ENCODE measurements around the gene CHEK2.
"Not testable (repeated sequence)": the region's sequence is repeated elsewhere in the genome, so short reads cannot be mapped to it uniquely, and the experiment has no call there.

CHEK2 gene

DNA sequence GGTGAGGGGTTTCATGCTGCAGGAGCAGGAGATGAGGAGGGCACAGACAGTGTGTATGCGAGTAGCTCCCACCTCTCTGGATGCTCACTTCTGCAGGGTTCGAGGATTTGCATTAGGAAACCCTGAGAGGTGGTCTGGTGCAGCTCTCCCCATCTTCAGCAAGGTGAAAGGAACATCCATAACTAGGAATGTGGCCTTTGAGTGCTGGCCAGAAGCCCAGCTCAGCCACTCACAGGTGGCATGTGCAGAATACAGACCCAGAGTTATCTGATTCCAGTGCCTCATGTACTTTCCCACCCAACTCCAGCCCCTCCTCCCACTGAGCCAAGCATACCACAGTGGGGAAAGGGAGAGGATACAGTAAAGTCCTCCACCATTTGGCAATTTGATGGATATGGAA, 51.8 kb downstream of the CHEK2 start:
- DNase-seq (ENCODE audit: low spot score), result not testable (repeated sequence)

DNA sequence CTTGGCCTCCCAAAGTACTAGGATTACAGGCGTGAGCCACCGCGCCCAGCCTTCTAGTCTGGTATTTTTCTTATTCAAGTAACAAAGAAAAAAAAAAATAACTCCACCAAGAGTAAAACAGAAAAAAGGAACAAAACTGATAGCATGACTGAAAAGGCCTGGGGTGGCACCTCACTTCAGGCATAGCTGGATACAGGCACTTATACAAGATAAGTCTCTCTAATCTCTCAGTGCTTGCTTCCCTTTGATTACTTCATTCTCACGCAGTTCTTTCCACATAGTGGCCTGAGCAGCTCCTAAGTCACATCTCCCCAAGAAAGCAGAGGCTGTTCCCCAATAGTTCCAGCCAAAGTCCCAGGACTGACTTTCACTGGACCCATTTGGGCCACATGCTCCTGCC, 58.7 kb downstream of the CHEK2 start:
- DNase-seq (ENCODE audit: low spot score), result not testable (repeated sequence)

DNA sequence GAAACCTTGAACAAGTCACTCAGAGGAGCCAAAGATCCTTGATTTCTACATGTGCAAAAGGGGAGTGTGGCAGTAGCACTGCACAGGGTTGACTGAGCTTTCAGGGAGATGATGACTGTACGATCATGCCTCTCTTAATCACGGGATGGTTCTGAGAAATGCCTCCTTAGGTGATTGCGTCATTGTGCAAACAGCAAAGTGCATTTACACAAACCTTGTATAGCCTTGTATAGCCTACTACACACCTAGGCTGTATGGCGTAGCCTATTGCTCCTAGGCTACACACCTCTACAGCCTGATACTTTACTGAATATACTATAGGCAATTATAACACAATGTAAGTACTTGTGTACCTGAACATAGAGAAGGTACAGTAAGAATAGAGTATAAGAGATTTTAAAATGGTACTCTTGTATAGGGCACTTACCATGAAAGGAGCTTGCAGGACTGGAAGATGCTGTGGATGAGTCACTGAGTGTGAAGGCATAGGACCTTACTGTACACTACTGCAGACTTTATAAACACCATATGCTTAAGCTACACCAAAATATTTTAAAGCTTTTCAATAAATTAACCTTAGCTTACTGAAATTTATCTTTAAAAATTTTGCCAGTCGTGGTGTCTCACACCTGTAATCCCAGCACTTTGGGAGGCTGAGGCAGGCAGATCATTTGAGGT, 60.7 kb downstream of the CHEK2 start:
- DNase-seq (ENCODE audit: low spot score), result not testable (repeated sequence)

DNA sequence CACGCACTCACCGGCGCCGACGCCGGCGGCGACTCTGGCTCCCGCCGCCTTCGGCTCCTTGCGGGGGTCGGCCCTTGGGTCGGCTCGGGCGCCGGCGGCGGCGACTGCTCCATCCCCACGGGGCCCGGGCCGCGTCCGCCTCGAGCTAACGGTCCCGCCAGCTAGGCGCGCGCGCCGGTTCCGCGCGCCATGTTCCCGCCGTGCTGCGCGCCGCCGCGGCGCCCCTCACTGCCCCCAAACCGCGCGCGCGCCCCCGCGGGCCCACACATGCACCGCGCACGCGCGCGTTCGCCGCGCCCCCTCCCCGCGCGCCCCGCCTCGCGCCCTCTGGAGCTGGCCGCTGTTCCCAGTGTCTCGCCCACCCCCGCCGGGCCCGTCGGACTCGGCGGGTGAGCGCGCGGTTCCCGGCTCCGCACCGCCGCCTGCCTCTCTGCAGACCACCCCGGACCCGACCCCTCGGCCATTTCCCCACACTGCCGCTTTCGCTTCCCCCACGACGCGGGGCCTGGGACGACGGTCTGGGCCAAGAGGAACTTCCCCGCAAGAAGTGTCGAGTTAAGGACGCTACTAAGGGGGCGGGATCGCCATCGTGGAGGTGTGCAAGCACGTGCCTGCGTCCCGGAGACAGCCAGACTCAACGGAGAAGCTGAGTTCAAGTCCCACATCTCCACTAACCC, 61.9 kb downstream of the CHEK2 start, which contains the start of gene TTC28:
Gene TTC28 (minus strand): TSS at position 230 of the 677 bp plus-strand sequence. CDS start 117 bp downstream, at position 113.
- not testable (repeated sequence) for DNase-seq (ENCODE audit: low spot score)

DNA sequence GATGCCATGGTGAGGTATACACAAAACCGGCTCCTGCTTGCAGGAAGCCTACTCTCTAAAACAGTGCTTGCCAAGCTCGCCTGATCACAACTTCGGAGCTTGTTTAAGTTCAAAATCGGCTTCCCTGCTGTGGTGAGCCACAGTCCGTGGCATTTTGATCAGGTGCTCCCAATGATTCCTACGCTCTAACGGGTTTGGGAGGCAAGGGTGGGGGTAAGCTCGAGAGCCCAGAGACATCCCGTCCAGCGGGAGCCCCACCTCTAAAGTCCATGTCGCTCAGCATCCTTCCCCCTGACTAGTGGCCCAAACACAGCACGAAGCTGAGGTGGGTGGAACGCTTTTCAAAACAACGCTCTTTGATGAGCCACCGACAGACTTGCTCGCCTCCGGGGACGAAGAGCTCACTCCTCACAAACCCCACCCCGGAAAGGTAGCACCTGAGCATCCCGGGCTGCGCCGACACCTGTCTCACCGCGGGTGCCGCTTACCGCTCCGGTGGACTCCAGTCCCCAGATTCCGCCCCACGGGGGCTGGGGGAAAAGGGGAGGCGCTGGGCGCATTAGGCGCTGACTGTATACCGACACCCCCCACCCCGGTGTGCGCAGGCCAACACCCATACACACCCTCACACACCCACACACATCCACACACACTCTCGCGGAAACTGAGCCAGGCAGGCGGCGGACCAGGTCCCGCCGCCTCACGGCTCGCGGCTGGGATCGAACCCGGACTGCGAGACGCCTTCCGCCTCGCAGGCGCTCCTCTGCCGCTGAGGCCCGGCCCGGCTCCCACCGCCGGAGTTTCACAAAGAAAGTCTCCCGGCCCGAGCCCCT, 62.6 kb downstream of the CHEK2 start:
- DNase-seq (ENCODE audit: low spot score), result not testable (repeated sequence)

DNA sequence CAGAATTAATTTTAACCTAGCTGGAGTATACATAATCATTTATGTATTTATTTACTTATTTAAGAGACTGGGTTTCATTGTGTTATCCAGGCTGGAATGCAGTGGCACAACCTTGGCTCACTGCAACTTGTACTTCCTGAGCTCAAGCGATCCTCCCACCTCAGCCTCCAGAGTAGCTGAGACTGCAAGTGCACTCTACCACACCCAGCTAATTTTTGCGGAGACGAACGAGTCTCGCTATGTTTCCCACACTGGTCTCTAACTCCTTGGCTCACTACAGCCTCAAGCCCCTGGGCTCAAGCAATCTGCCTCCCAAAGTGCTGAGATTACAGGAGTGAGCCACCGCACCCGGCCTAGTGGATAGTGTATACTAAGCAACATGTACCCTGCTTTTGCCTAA, 63.5 kb downstream of the CHEK2 start:
- not testable (repeated sequence) for DNase-seq (ENCODE audit: low spot score)

DNA sequence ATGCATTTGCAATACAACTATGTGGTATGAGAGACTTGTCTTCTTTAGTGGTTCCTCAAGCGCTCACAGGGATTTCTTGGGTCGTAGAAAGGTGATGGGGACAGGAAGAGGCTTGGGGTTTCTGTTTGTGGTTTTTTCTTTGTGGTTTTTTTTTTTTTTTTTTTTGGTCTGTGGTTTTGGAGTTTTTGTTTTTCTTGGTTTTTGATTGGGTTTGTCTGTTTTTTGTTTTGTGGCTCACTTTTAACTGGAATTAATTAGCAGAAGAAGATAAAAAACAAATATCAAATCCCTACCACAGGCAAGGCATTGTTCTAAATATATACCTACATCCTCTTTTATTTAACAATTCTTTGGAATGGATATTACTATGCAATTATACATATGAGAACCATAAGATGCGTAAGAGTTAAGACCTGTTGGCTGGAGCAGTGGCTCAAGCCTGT, 67.5 kb downstream of the CHEK2 start:
- no peak for DNase-seq (ENCODE audit: low spot score)

DNA sequence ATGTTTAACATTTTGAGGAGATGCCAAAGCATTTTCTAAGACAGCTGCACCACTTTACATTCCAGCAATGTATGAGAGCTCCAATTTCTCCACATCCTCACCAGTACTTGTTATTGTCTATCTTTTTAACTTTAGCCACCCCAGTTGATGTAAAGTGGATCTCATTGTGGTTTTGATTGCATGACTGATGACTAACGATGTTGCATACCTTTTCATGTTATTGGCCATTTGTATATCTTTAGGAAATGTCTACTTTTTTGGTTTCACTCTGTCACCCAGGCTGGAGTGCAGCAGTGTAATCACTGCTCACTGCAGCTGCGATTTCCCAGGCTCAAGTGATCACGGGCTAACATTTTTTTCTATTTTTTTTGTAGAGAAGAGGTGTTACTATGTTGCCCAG, 70.9 kb downstream of the CHEK2 start:
- DNase-seq (ENCODE audit: low spot score), result no peak

DNA sequence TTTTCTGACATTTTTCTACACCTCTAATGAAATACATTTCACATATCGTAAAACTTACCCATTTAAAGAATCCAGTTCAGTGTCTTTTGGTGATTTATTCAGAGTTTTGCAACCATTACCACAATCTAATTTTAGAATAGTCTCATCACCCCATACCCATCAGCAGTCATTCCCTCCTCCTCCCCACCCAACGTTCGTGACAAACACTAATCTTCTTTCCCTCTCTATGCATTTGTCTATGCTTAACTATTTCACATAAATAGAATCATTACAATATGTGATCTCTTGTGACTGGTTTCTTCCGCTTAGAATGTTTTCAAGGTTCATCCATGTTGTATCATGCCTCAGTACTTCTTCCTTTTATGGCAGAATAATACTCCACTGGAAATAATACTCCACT, 71.5 kb downstream of the CHEK2 start:
- DNase-seq (ENCODE audit: low spot score), result no peak

DNA sequence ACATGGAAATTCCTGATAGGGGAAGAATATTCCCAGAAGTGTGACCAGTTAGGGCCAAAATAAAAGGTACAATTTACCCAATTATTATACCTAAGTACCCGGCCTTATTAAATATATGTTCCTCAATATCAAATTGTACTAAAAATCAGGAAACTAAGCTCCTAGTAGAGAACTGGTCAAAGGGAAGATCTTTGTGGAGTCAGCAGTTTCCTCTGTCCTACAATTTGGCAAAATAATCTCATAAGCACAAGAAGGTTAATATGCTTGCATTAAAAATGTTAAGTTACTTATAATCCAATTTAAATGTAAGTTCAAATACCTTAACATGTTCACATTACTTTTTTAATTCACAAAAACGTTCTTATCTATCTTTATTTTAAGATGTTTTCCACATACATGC, 72.2 kb downstream of the CHEK2 start:
- DNase-seq (ENCODE audit: low spot score), result no peak

DNA sequence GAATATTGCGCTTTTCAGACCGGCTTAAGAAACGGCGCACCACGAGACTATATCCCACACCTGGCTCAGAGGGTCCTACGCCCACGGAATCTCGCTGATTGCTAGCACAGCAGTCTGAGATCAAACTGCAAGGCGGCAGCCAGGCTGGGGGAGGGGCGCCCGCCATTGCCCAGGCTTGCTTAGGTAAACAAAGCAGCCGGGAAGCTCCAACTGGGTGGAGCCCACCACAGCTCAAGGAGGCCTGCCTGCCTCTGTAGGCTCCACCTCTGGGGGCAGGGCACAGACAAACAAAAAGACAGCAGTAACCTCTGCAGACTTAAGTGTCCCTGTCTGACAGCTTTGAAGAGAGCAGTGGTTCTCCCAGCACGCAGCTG, 78.1 kb downstream of the CHEK2 start:
- DNase-seq (ENCODE audit: low spot score), result not testable (repeated sequence)

DNA sequence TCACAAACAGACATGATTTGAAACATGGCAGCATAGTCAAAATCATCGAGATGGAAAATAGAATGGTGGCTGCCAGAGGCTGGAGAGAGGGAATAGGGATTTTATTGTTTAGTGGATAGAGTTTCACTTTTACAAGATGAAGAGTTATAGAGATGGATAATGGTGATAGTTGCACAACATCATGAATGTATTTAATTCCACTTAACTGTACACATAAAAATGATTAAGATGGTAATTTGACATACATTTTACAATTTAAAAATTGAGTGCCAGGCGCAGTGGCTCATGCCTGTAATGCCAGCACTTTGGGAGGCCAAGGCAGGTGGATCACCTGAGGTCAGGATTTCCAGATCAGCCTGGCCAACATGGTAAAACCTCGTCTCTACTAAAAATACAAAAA, 83.2 kb downstream of the CHEK2 start:
- DNase-seq (ENCODE audit: low spot score), result no peak

DNA sequence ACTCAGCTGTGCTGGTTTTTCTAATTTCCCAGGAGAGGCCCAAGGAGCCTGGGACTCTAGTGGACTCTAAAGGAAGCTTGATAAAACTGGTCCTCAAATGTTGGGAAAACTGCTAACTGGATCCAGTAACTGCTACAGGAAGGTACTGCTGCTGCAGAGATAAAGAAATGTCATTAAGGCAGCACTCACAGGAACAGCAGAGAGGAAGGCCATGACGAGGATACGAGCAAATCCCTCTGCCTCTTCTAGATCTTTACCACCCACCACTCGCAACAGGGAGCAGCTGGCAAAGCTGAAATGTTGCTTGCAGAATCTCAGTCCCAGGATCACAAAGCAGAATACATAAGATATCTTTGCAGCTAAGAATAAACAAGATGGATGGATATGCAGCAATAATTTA, 85.4 kb downstream of the CHEK2 start:
- no peak for DNase-seq (ENCODE audit: low spot score)

DNA sequence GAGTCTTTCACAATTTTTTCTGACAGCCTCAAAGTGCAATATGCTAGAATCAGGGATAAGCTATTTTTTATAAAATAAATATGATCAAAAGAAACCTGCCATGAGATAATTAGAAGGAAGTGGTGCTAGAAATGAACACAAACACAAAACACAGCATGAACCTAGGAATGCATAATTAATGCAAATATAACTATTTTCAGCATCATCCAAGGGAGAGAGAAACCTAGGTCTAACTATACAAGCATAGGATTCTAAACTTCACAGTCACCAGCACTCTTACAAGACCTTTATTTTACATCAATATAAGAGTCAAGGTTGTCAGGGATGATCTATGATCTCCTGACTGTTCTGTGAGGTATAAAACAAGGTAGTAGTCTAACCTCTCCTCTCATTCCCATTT, 91.2 kb downstream of the CHEK2 start:
- DNase-seq (ENCODE audit: low spot score), result no peak

DNA sequence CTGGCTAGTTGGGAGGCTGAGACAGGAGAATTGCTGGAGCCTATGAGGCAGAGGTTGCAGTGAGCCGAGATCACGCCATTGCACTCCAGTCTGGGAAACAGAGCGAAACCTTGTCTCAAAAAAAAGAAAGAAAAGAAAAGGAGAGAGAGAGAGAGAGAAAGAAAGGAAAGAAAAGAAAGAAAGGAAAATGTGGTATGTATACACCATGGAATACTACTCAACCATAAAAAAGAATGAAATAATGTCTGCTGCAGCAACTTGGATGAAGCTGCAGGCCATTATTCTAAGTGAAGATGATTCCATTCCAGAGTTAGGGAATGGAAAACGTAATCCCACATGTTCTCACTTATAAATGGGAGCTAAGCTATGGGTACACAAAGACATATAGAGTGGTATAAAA, 92.8 kb downstream of the CHEK2 start:
- no peak for DNase-seq (ENCODE audit: low spot score)

DNA sequence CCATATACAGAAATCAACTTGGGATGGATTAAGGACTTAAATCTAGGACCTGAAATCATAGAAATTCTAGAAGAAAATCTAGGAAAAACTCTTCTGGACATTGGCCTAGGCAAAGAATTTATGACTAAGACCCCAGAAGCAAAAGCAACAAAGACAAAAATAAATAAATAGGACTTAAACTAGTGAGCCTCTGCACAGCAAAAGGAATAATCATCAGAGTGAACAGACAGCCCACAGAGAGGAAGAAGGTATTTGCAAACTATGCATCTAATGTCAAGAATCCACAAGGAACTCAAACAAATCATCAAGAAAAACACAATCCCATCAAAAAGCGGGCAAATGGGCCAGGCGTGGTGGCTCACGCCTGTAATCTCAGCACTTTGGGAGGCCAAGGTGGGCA, 94.4 kb downstream of the CHEK2 start:
- DNase-seq (ENCODE audit: low spot score), result no peak

DNA sequence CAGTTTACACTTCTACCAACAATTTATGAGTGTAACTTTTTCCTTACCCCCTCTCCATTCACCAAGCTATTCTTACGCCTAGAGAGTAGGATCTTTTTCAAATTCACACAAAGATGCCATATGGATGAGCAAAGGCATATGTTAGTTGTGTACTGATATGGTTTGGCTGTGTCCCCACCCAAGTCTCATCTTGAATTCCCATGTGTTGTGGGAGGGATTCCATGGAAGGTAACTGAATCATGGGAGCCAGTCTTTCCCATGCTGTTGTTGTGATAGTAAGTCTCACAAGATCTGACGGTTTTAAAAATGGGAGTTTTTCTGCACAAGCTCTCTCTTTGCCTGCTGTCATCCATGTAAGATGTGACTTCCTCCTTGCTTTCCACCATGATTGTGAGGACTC, 102.3 kb downstream of the CHEK2 start:
- no peak for DNase-seq (ENCODE audit: low spot score)

All from hematopoietic multipotent progenitor cell treated with erythropoietin and hydrocortisone succinate and interleukin-3 and kit ligand, for 15 days (in vitro differentiated cells).